Gastroesophageal sphincter (tissue), 4 donors: Measurements from ENCODE around the gene MLLT10. TPM values are rescaled to one million over a fixed set of nuclear protein-coding genes. Genes with fewer than 3 reads are reported as not detected.

Experiments
- ATAC-seq: fragments of 150-250 bp; one replicate; pipeline ENCODE4 v1.9.1; 2016; ENCODE audit warnings: mild to moderate bottlenecking, moderate library complexity
- H3K27ac ChIP-seq, 4 donors: fragments of 200-600 bp; sonication (generic) in 3 of 4; 1 replicate in 3 of 4; 2 replicates in 1 of 4; pipeline ENCODE4 v1.5.1; 2016 to 2019
- H3K27me3 ChIP-seq: fragments of 200-600 bp; sonication (generic); one replicate; pipeline ENCODE4 v1.5.1; 2019
- H3K36me3 ChIP-seq, 2 donors: fragments of 200-600 bp; sonication (generic); one replicate each; pipeline ENCODE4 v1.5.1; 2019; ENCODE audit warnings: control low read depth in 1 of 2
- H3K4me1 ChIP-seq, 3 donors: fragments of 200-600 bp; sonication (generic); 1 replicate in 2 of 3; 2 replicates in 1 of 3; pipeline ENCODE4 v1.5.1; 2016 to 2019; ENCODE audit warnings: control low read depth in 2 of 3
- H3K4me3 ChIP-seq, 2 donors: fragments of 200-600 bp; sonication (generic); one replicate each; pipeline ENCODE4 v1.5.1; 2019; ENCODE audit warnings: mild to moderate bottlenecking in 1 of 2, moderate library complexity in 1 of 2
- H3K9me3 ChIP-seq, 3 donors: fragments of 200-600 bp; sonication (generic); one replicate each; pipeline ENCODE4 v1.5.1; 2017 to 2019; ENCODE audit warnings: control low read depth in 2 of 3
- EP300 ChIP-seq: sonication (generic); formaldehyde crosslinking; IDR thresholded peaks from one replicate; pipeline ENCODE4 v1.6.1; 2017; ENCODE audit warnings: antibody characterized with exemption, mild to moderate bottlenecking
- POLR2A ChIP-seq, 2 donors: fragments of 450-650 bp; IDR thresholded peaks; one replicate each; pipeline ENCODE4 v1.6.1; 2017; ENCODE audit warnings: antibody characterized with exemption in 2 of 2, mild to moderate bottlenecking in 2 of 2, moderate library complexity in 1 of 2
- POLR2AphosphoS5 ChIP-seq: sonication (generic); formaldehyde crosslinking; IDR thresholded peaks from one replicate; pipeline ENCODE4 v1.6.1; 2017; ENCODE audit warnings: antibody characterized with exemption
- WGBS, 2 donors: methylation state at CpG; one replicate each; pipeline ENCODE4 v1.1.5; 2018; ENCODE audit warnings: low coverage in 1 of 2; 5-methylcytosine and 5-hydroxymethylcytosine counted together
- total RNA-seq, 4 donors: library from RNA; depleted of rRNA; stranded (reverse); fragments of >200 nt; gene quantifications; one replicate each; pipeline ENCODE4 v1.1.0, GENCODE V29; 2016
- TF ChIP-seq, protein P1 (sequence below), 4 experiments: fragments of 200-600 bp in 2 of 4; fragments of 450-650 bp in 2 of 4; sonication (generic) in 1 of 4; IDR thresholded peaks; one replicate each; pipeline ENCODE4 v1.5.1; 2017 to 2019; ENCODE audit warnings: antibody characterized with exemption in 4 of 4, mild to moderate bottlenecking in 2 of 4, moderate library complexity in 2 of 4

Gene MLLT10
- total RNA-seq, 4 donors from 2014 or later, result 27.2 to 52.1 (median 39.0) TPM

- WGBS, 2 donors, result 35 to 58% methylated on average over 13 to 15 of the region's 66 CpGs
- H3K4me1 ChIP-seq, result peaks cover 0 to 38% (median 6%) of the 10 kb centered on the region in 3 donors
- H3K36me3 ChIP-seq, result no peaks in the 10 kb centered on the region
- H3K4me3 ChIP-seq, result peak overlapping the region; percentile 59 to 79
- ATAC-seq, result peak; percentile 10
- H3K9me3 ChIP-seq, result no peaks in the 10 kb centered on the region
- H3K27ac ChIP-seq, result peak overlapping the region in 3 of 4 donors; percentile 55 to 80 (median 78)
- no peaks in the 10 kb centered on the region for H3K27me3 ChIP-seq
- TF ChIP-seq POLR2AphosphoS5 (no peak), EP300 (no peak), POLR2A (IDR thresholded peaks at IDR 0.05) (no peak)
- TF ChIP-seq, protein P1, sequence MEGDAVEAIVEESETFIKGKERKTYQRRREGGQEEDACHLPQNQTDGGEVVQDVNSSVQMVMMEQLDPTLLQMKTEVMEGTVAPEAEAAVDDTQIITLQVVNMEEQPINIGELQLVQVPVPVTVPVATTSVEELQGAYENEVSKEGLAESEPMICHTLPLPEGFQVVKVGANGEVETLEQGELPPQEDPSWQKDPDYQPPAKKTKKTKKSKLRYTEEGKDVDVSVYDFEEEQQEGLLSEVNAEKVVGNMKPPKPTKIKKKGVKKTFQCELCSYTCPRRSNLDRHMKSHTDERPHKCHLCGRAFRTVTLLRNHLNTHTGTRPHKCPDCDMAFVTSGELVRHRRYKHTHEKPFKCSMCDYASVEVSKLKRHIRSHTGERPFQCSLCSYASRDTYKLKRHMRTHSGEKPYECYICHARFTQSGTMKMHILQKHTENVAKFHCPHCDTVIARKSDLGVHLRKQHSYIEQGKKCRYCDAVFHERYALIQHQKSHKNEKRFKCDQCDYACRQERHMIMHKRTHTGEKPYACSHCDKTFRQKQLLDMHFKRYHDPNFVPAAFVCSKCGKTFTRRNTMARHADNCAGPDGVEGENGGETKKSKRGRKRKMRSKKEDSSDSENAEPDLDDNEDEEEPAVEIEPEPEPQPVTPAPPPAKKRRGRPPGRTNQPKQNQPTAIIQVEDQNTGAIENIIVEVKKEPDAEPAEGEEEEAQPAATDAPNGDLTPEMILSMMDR (IDR thresholded peaks at IDR 0.05), result no peak
Observed at GRCh38 chr10:21494191-21495001, 39.6 kb upstream of the MLLT10 start.

GRCh38 chr10:21495002-21495751 is 38.9 kb upstream of the MLLT10 start:
- peaks cover 0 to 38% (median 6%) of the 10 kb centered on the region in 3 donors for H3K4me1 ChIP-seq
- ATAC-seq, result peak; percentile 11
- no peak for TF ChIP-seq POLR2AphosphoS5
- TF ChIP-seq POLR2A (IDR thresholded peaks at IDR 0.05), result no peak
- TF ChIP-seq, protein P1 (IDR thresholded peaks at IDR 0.05), result no peak
- H3K4me3 ChIP-seq, result peak overlapping the region; percentile 59 to 79
- H3K27ac ChIP-seq, result peak overlapping the region in 3 of 4 donors; percentile 78 to 80 (median 79)
- H3K27me3 ChIP-seq, result no peaks in the 10 kb centered on the region
- H3K36me3 ChIP-seq, result no peaks in the 10 kb centered on the region
- 2% methylated on average over 12 to 20 of the region's 42 CpGs for WGBS, 2 donors
- no peaks in the 10 kb centered on the region for H3K9me3 ChIP-seq

GRCh38 chr10:21495752-21496342 is 38.2 kb upstream of the MLLT10 start:
- Histone ChIP-seq H3K4me1 (peaks cover 0 to 38% (median 6%) of the 10 kb centered on the region in 3 donors), H3K36me3 (no peaks in the 10 kb centered on the region), H3K4me3 (peak overlapping the region; percentile 59 to 79), H3K9me3 (no peaks in the 10 kb centered on the region), H3K27ac (peak overlapping the region in 3 of 4 donors; percentile 78 to 80 (median 79)), H3K27me3 (no peaks in the 10 kb centered on the region)
- TF ChIP-seq EP300 (no peak), POLR2A (IDR thresholded peaks at IDR 0.05) (no peak), POLR2AphosphoS5 (no peak)
- TF ChIP-seq, protein P1 (IDR thresholded peaks at IDR 0.05), result peak; percentile 98 to 99 (median 99)
- 0% methylated on average over 3 to 4 of the region's 58 CpGs for WGBS, 2 donors
- ATAC-seq, result peak; percentile 84

- ATAC-seq, result peak; percentile 3
- WGBS, 2 donors, result no CpG with 5 or more reads among the region's 72 CpGs
Observed at GRCh38 chr10:21496343-21497176, 37.5 kb upstream of the MLLT10 start.

More at GRCh38 chr10:21496343-21497176, 37.5 kb upstream of the MLLT10 start:
- Histone ChIP-seq H3K4me1 (peaks cover 0 to 38% (median 6%) of the 10 kb centered on the region in 3 donors), H3K36me3 (no peaks in the 10 kb centered on the region), H3K9me3 (no peaks in the 10 kb centered on the region), H3K27ac (peak overlapping the region in 3 of 4 donors; percentile 78 to 80 (median 79)), H3K27me3 (no peaks in the 10 kb centered on the region), H3K4me3 (peak overlapping the region; percentile 59 to 79)
- no peak for TF ChIP-seq POLR2AphosphoS5
- TF ChIP-seq, protein P1 (IDR thresholded peaks at IDR 0.05), result peak in 2 of 4 experiments; percentile 9 to 61
